Type B pancreatic cell (in vitro differentiated cells): Measurements from ENCODE around the gene CT47C1. TPM values are rescaled to one million over a fixed set of nuclear protein-coding genes. Genes with fewer than 3 reads are reported as not detected.

Experiments
- DNase-seq: peaks from one replicate; pipeline ENCODE4 v3.0.0; 2021; ENCODE audit warnings: mixed read lengths; ENCODE audit not compliant: unreplicated experiment; ENCODE audit errors: extremely low spot score
- H3K27ac Mint-ChIP-seq: 2 replicates; pipeline ENCODE4 v1.8.0; 2021; ENCODE audit warnings: mild to moderate bottlenecking, mixed read lengths
- H3K27me3 Mint-ChIP-seq: 2 replicates; pipeline ENCODE4 v1.8.0; 2021; ENCODE audit warnings: mixed read lengths
- H3K36me3 Mint-ChIP-seq: 2 replicates; pipeline ENCODE4 v1.8.0; 2021; ENCODE audit warnings: mixed read lengths
- H3K4me1 Mint-ChIP-seq: one replicate; pipeline ENCODE4 v1.8.0; 2021; ENCODE audit warnings: mixed read lengths; ENCODE audit not compliant: unreplicated experiment
- H3K4me3 Mint-ChIP-seq: 2 replicates; pipeline ENCODE4 v1.8.0; 2021; ENCODE audit warnings: mild to moderate bottlenecking, mixed read lengths
- H3K9me3 Mint-ChIP-seq: 2 replicates; pipeline ENCODE4 v1.8.0; 2021; ENCODE audit warnings: mixed read lengths
- total RNA-seq: library from RNA; stranded (reverse); gene quantifications from 2 replicates; pipeline ENCODE4 v1.2.1, GENCODE V29; 2021; ENCODE audit warnings: low replicate concordance
- TF ChIP-seq, protein P1 (sequence below): fragments of 200-600 bp; sonication (generic); conservative IDR thresholded peaks from 2 replicates; pipeline ENCODE4 v1.5.0; 2021; ENCODE audit warnings: antibody characterized with exemption, mild to moderate bottlenecking

The CT47C1 gene
- total RNA-seq, 1 donor from 2014 or later: not detected

DNA sequence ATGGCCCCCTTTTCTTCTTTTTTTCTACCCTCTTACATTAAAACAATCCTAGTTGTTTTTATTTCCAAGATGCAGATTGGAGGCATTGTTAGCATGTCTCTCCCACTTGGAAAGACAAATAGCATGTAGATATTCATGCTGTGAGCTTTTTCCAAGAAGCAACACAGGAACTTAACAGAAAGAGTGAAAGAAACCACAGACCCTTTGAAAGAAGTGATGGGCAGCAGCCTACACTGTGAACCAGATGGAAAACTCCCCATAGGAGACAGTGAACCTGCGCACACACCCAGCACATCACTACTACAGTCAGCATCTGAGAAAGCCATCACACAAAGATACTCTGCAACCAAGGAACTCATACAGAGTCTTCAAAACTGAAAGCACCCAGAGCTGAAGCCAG lies 17.8 kb downstream of the CT47C1 start:
- H3K4me3 Mint-ChIP-seq: no peak overlapping the region
- no peaks in the 10 kb centered on the region for H3K9me3 Mint-ChIP-seq
- TF ChIP-seq, protein P1, sequence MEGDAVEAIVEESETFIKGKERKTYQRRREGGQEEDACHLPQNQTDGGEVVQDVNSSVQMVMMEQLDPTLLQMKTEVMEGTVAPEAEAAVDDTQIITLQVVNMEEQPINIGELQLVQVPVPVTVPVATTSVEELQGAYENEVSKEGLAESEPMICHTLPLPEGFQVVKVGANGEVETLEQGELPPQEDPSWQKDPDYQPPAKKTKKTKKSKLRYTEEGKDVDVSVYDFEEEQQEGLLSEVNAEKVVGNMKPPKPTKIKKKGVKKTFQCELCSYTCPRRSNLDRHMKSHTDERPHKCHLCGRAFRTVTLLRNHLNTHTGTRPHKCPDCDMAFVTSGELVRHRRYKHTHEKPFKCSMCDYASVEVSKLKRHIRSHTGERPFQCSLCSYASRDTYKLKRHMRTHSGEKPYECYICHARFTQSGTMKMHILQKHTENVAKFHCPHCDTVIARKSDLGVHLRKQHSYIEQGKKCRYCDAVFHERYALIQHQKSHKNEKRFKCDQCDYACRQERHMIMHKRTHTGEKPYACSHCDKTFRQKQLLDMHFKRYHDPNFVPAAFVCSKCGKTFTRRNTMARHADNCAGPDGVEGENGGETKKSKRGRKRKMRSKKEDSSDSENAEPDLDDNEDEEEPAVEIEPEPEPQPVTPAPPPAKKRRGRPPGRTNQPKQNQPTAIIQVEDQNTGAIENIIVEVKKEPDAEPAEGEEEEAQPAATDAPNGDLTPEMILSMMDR: no peak

GRCh38 chrX:119093991-119094735 lies 21.4 kb downstream of the CT47C1 start:
- Mint-ChIP-seq H3K36me3 (no peaks in the 10 kb centered on the region), H3K4me1 (no peaks in the 10 kb centered on the region)

More for the DNA sequence above, 17.8 kb downstream of the CT47C1 start:
- no peak for DNase-seq
- H3K27me3 Mint-ChIP-seq: no peaks in the 10 kb centered on the region
- H3K36me3 Mint-ChIP-seq: no peaks in the 10 kb centered on the region
- no peak overlapping the region for H3K27ac Mint-ChIP-seq
- H3K4me1 Mint-ChIP-seq: no peaks in the 10 kb centered on the region

DNA sequence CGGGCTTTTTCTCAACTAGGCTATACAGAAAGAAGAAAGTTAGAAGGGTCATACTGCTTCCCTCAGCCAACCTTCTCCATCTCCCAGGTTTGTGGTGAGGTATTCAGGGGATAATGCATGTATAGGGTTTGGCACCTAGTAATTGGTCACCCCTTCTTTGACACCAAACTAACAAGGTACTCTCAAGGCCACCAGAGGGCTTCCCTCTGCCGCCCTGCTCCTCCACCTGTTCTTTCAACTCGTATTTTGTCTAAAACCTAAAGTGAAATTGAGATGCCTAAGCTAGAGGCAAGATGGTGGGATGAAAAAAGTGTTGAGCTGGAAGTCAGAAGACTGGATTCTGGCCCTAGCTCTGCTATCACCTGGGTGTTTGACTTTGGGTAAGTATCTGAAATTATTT lies 22.0 kb downstream of the CT47C1 start:
- Mint-ChIP-seq H3K36me3 (no peaks in the 10 kb centered on the region), H3K4me1 (no peaks in the 10 kb centered on the region), H3K27me3 (no peaks in the 10 kb centered on the region), H3K27ac (no peak overlapping the region), H3K9me3 (peaks cover 4% of the 10 kb centered on the region), H3K4me3 (no peak overlapping the region)
- DNase-seq: no peak
- TF ChIP-seq, protein P1: no peak

More at GRCh38 chrX:119093991-119094735, 21.4 kb downstream of the CT47C1 start:
- Mint-ChIP-seq H3K4me3 (no peak overlapping the region), H3K27ac (no peak overlapping the region), H3K9me3 (peaks cover 4% of the 10 kb centered on the region), H3K27me3 (no peaks in the 10 kb centered on the region)
- TF ChIP-seq, protein P1: no peak
- no peak for DNase-seq

DNA sequence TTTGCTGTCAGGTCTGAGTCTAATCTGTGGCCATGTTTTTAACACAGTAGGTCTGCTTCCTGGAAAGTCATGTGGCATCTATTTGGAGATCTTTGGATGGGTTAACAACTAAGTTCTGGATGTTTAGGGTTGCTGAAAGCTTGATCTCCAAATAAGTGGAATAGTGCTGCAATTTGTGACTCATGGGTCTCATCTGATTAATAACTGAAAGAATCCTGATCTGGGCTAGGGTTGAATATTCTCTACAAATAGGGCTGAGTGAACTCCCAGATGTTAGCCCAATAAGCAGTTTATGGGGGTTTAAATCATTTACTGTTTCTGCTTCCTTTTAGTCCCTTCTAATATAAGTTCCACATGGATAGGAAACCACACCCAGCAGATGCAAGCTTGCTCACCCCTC lies 23.1 kb downstream of the CT47C1 start:
- H3K9me3 Mint-ChIP-seq: peaks cover 4% of the 10 kb centered on the region
- DNase-seq: no peak
- H3K27ac Mint-ChIP-seq: no peak overlapping the region
- no peak overlapping the region for H3K4me3 Mint-ChIP-seq
- TF ChIP-seq, protein P1: no peak
- H3K4me1 Mint-ChIP-seq: no peaks in the 10 kb centered on the region
- no peaks in the 10 kb centered on the region for H3K27me3 Mint-ChIP-seq
- H3K36me3 Mint-ChIP-seq: no peaks in the 10 kb centered on the region

GRCh38 chrX:119101168-119101567 lies 28.4 kb downstream of the CT47C1 start:
- H3K9me3 Mint-ChIP-seq: peaks cover 4% of the 10 kb centered on the region
- H3K27me3 Mint-ChIP-seq: no peaks in the 10 kb centered on the region
- H3K4me1 Mint-ChIP-seq: no peaks in the 10 kb centered on the region
- no peak overlapping the region for H3K4me3 Mint-ChIP-seq
- DNase-seq: no peak
- H3K36me3 Mint-ChIP-seq: no peaks in the 10 kb centered on the region
- H3K27ac Mint-ChIP-seq: no peak overlapping the region
- TF ChIP-seq, protein P1: no peak
